Measurements from ENCODE around the gene CPN1.

The CPN1 gene

DNA sequence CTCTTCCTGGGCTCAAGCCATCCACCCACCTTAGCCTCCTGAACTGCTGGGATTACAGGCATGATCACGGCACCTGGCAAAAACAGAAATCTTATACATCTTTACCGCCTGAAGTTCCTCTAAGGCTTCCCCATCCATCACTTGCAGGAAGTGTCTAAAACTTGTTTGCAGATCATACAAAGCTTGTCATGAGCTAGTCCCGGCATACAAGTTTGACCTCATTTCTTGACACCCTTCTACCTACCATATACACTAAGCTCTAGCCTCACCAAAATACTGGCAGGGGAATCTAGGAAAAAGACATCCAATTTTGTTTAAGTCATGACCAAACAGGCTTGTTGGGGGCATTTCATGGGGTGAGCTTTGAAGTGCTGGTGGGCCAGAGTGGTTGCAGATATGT is 86.4 kb downstream of the CPN1 start:
- no peak for DNase-seq

DNA sequence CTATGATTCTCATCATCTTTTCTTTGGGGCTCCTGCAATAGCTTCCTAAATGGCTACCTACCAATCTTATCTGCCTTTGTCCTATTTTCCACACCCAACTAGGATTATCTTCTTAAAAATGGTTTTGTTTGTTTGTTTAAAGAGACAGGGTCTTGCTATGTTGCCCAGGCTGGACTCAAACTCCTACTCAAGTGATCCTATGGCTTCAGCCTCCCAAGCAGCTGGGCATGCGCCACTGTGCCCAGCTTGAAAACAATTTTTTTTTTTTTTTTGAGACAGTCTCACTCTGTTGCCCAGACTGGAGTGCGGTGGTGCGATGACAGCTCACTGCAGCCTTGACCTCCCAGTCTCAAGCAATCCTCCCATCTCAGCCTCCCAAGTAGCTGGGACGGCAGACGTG is 86.9 kb downstream of the CPN1 start:
- no peak for DNase-seq

GRCh38 chr10:99993701-99994689 is 87.7 kb downstream of the CPN1 start:
- DNase-seq, result peak; percentile 33
